Measurements from ENCODE around the gene AXL. TPM values are rescaled to one million over a fixed set of nuclear protein-coding genes. Genes with fewer than 3 reads are reported as not detected.

Gene AXL
- total and polyA plus RNA-seq, 9 of the 15 experiments (the other 6 are each of a cell fraction or from before 2014, with no cell fraction given) = 0.80 to 6.6 (median 1.6) TPM

- Histone ChIP-seq H3K9me1 (ENCODE audit: control insufficient read depth, insufficient read depth, low read length) (no peaks in the 10 kb centered on the region), H3K27ac (ENCODE audit: extremely low read depth, low read depth, low read length) (no peak overlapping the region), H3K4me3 (no peak overlapping the region), H3K9ac (ENCODE audit: insufficient read depth in 1 of 2, low read depth in 2 of 2, low read length in 2 of 2) (no peak overlapping the region), H3K9me3 (replicated peaks; ENCODE audit: control insufficient read depth, insufficient read depth, low read depth, low read length) (no peaks in the 10 kb centered on the region), H3K4me2 (ENCODE audit: insufficient read depth, low read length) (no peak overlapping the region), H3K27me3 (ENCODE audit: control insufficient read depth in 2 of 2, insufficient read depth in 2 of 2, low read length in 2 of 2) (no peaks in the 10 kb centered on the region), H2AFZ (ENCODE audit: low read depth, low read length) (no peak overlapping the region), H3K79me2 (ENCODE audit: control insufficient read depth, insufficient read depth, low read length) (no peaks in the 10 kb centered on the region; the same call in 2 of the 3 replicates), H3K4me1 (replicated peaks in 1 of 2; ENCODE audit: control insufficient read depth in 2 of 2, insufficient read depth in 2 of 2, low read length in 2 of 2) (peaks cover 0 to 4% of the 10 kb centered on the region in 2 experiments; a peak in 1 of 5 replicates), H4K20me1 (replicated peaks; ENCODE audit: control insufficient read depth, insufficient read depth, low read length) (peaks cover 8% of the 10 kb centered on the region; the same call in 1 of the 2 replicates), H3K36me3 (ENCODE audit: control insufficient read depth, insufficient read depth, low read length) (peaks cover 98% of the 10 kb centered on the region)
- ATAC-seq (no peak), DNase-seq (ENCODE audit: extremely low read depth in 1 of 4, low spot score in 3 of 4) (no peak), FAIRE-seq (no peak)
- in situ Hi-C loops (cut with MboI) = loop anchor here (25.0 kb wide), 1 partner anchor 260 kb away; no protein-coding TSS in a partner anchor
- intact Hi-C loops (cut with micrococcal nuclease) = no loop called here
- ChIA-PET POLR2A (interaction anchor here (0.9 kb wide), 1 partner anchor 11 kb away, joined by 4 read pairs; no protein-coding TSS in a partner anchor), CTCF (ENCODE audit: low intra/inter-chr PET ratio) (interaction anchor here (0.6 kb wide), 1 partner anchor 254 kb away, joined by 4 read pairs; no protein-coding TSS in a partner anchor)
- WGBS (ENCODE audit: insufficient coverage, low coverage, missing lambda C conversion rate) = 87% methylated on average over 17 of the region's 21 CpGs
- BruUV-seq (replicated peaks) = no TSS peak
- TF ChIP-seq ZNF174 (CRISPR knock-in tag; IDR thresholded peaks at IDR 0.05) (no peak), RAD51 (IDR thresholded peaks at IDR 0.05; ENCODE audit: borderline replicate concordance, low read depth) (no peak), FOXK2 (conservative IDR thresholded peaks at IDR 0.05 in 1 of 2, IDR thresholded peaks at IDR 0.05 in 1 of 2; ENCODE audit: low read depth in 2 of 2) (no peak), GTF2A2 (tag; IDR thresholded peaks at IDR 0.05) (no peak), ZNF644 (tag; IDR thresholded peaks at IDR 0.05; ENCODE audit: low read depth) (no peak), E2F8 (IDR thresholded peaks at IDR 0.05; ENCODE audit: low read depth, partially characterized antibody) (no peak), CEBPB (tag; IDR thresholded peaks at IDR 0.05) (no peak), DNMT1 (IDR thresholded peaks at IDR 0.05) (no peak), ZBTB8A (IDR thresholded peaks at IDR 0.05; ENCODE audit: partially characterized antibody) (no peak), EHMT2 (IDR thresholded peaks at IDR 0.05) (no peak), ZBTB5 (IDR thresholded peaks at IDR 0.05) (no peak), TAL1 (IDR thresholded peaks at IDR 0.05) (no peak), MBD2 (IDR thresholded peaks at IDR 0.05; ENCODE audit: borderline replicate concordance, low read depth) (no peak), FOXO4 (CRISPR knock-in tag; IDR thresholded peaks at IDR 0.05) (no peak), ZNF143 (CRISPR knock-in tag; IDR thresholded peaks at IDR 0.05) (no peak)
Measured at GRCh38 chr19:41302624-41303351, 83.8 kb downstream of the AXL start.
